Measurements from ENCODE around the gene HEPH. TPM values are rescaled to one million over a fixed set of nuclear protein-coding genes. Genes with fewer than 3 reads are reported as not detected.
A peak's percentile ranks its signal among the peaks of the same experiment; 100 is the strongest.

Gene HEPH
- total and polyA plus RNA-seq, 2 of the 8 experiments (the other 6 are each of a cell fraction or from before 2014, with no cell fraction given), result 20.2 to 41.4 TPM

DNA sequence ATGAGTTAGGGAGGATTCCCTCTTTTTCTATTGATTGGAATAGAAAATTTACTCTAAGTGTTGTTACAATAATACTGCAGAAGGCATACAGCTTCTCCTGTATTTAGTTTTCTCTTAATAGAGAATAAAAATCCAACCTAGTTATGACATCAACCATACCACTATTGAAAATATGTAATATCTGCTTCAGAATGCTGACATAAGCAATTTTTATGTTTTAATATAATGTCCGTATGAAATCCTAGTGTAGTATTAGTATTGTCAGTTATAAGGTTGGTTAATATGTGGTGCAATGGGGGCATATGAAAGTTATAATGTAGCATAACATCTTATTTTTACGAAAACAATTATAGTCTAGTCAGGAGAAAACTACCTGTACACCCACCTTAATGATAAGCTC, 68.2 kb downstream of the HEPH start:
- Histone ChIP-seq H2BK20ac (ENCODE audit: low read length) (no peak overlapping the region), H3K79me1 (ENCODE audit: low read depth, low read length) (no peaks in the 10 kb centered on the region), H2AK5ac (ENCODE audit: low read depth, low read length) (no peak overlapping the region), H3K4me3 (ENCODE audit: extremely low read depth in 1 of 4, insufficient read depth in 2 of 4, low read depth in 3 of 4, low read length in 4 of 4) (no peak overlapping the region), H3K79me2 (ENCODE audit: control insufficient read depth in 1 of 2, insufficient read depth in 2 of 2, low read length in 2 of 2) (no peaks in the 10 kb centered on the region), H3K18ac (ENCODE audit: extremely low read depth, low read length) (no peak overlapping the region), H3K9me3 (ENCODE audit: insufficient read depth in 2 of 2, low read depth in 1 of 2, low read length in 1 of 2) (no peaks in the 10 kb centered on the region), H2BK12ac (ENCODE audit: low read depth, low read length) (no peak overlapping the region), H3K14ac (ENCODE audit: insufficient read length) (no peak overlapping the region), H3K56ac (replicated peaks; ENCODE audit: insufficient read length, low read depth, low read length) (no peak overlapping the region), H4K8ac (ENCODE audit: extremely low read depth, insufficient read depth, low read length) (no peak overlapping the region), H3K23me2 (ENCODE audit: low read depth, low read length) (no peaks in the 10 kb centered on the region), H3K4me2 (ENCODE audit: insufficient read depth in 1 of 2, low read depth in 2 of 2, low read length in 2 of 2) (no peak overlapping the region), H3K27me3 (replicated peaks in 1 of 4; ENCODE audit: control insufficient read depth in 3 of 4, extremely low read depth in 1 of 4, insufficient read depth in 3 of 4, low read length in 3 of 4) (no peaks in the 10 kb centered on the region), H3K4me1 (replicated peaks in 1 of 4; ENCODE audit: control insufficient read depth in 3 of 4, insufficient read depth in 4 of 4, low read length in 3 of 4) (no peaks in the 10 kb centered on the region), H2BK5ac (ENCODE audit: low read depth, low read length) (no peak overlapping the region), H2AFZ (ENCODE audit: low read length) (no peak overlapping the region), H3K23ac (ENCODE audit: insufficient read length) (no peak overlapping the region), H4K20me1 (replicated peaks in 1 of 2; ENCODE audit: control insufficient read depth in 1 of 2, insufficient read depth in 2 of 2, low read length in 2 of 2) (no peaks in the 10 kb centered on the region), H4K5ac (ENCODE audit: insufficient read length, low read depth, low read length) (no peak overlapping the region), H3K36me3 (ENCODE audit: control insufficient read depth in 2 of 4, insufficient read depth in 4 of 4, low read length in 3 of 4) (no peaks in the 10 kb centered on the region), H4K91ac (replicated peaks; ENCODE audit: insufficient read length, low read length) (no peak overlapping the region), H2BK15ac (ENCODE audit: low read length) (no peak overlapping the region), H3K4ac (replicated peaks; ENCODE audit: insufficient read length, low read depth, low read length) (no peak overlapping the region), H3K9ac (replicated peaks in 1 of 4; ENCODE audit: extremely low read depth in 1 of 4, low read depth in 3 of 4, low read length in 3 of 4) (no peak overlapping the region), H3K27ac (ENCODE audit: low read depth, low read length) (no peak overlapping the region), H2BK120ac (replicated peaks; ENCODE audit: low read depth, low read length) (no peak overlapping the region)
- WGBS, 2 experiments (ENCODE audit: extremely low coverage in 1 of 2, insufficient coverage in 1 of 2, insufficient read length in 1 of 2, insufficient replicate concordance in 2 of 2, low coverage in 1 of 2, low lambda C conversion rate in 2 of 2, missing lambda C conversion rate in 1 of 2), result 97% methylated on average over 2 of the region's 2 CpGs; no CpG with 5 or more reads in 1 of the 2 experiments
- CTCF ChIA-PET (ENCODE audit: partially characterized antibody), result no interaction called here
- POLR2A ChIA-PET (ENCODE audit: partially characterized antibody), result interaction anchor here (1.2 kb wide), 1 partner anchor 10 kb away, joined by 3 read pairs; no protein-coding TSS in a partner anchor
- no peak for DNase-seq (ENCODE audit: low read depth in 1 of 2, low spot score in 2 of 2)
- no peak for FAIRE-seq
- no peak for TF ChIP-seq NRF1 (IDR thresholded peaks at IDR 0.05; ENCODE audit: low read depth, low read length)
- TF ChIP-seq RBBP5 (IDR thresholded peaks at IDR 0.05; ENCODE audit: borderline replicate concordance, low read depth, low read length), result no peak
- peak; percentile 78; the same call in 1 of the 2 replicates for TF ChIP-seq MAFK (IDR thresholded peaks at IDR 0.05; ENCODE audit: low read depth, low read length)
